Limb (tissue), 2 donors: Measurements from ENCODE around the gene COL6A1.

Experiments used
- DNase-seq, 2 donors: peaks; one replicate each; pipeline ENCODE4 v3.0.0-alpha.2; 2016; ENCODE audit errors: extremely low spot score in 2 of 2

Gene COL6A1, protein sequence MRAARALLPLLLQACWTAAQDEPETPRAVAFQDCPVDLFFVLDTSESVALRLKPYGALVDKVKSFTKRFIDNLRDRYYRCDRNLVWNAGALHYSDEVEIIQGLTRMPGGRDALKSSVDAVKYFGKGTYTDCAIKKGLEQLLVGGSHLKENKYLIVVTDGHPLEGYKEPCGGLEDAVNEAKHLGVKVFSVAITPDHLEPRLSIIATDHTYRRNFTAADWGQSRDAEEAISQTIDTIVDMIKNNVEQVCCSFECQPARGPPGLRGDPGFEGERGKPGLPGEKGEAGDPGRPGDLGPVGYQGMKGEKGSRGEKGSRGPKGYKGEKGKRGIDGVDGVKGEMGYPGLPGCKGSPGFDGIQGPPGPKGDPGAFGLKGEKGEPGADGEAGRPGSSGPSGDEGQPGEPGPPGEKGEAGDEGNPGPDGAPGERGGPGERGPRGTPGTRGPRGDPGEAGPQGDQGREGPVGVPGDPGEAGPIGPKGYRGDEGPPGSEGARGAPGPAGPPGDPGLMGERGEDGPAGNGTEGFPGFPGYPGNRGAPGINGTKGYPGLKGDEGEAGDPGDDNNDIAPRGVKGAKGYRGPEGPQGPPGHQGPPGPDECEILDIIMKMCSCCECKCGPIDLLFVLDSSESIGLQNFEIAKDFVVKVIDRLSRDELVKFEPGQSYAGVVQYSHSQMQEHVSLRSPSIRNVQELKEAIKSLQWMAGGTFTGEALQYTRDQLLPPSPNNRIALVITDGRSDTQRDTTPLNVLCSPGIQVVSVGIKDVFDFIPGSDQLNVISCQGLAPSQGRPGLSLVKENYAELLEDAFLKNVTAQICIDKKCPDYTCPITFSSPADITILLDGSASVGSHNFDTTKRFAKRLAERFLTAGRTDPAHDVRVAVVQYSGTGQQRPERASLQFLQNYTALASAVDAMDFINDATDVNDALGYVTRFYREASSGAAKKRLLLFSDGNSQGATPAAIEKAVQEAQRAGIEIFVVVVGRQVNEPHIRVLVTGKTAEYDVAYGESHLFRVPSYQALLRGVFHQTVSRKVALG

DNA sequence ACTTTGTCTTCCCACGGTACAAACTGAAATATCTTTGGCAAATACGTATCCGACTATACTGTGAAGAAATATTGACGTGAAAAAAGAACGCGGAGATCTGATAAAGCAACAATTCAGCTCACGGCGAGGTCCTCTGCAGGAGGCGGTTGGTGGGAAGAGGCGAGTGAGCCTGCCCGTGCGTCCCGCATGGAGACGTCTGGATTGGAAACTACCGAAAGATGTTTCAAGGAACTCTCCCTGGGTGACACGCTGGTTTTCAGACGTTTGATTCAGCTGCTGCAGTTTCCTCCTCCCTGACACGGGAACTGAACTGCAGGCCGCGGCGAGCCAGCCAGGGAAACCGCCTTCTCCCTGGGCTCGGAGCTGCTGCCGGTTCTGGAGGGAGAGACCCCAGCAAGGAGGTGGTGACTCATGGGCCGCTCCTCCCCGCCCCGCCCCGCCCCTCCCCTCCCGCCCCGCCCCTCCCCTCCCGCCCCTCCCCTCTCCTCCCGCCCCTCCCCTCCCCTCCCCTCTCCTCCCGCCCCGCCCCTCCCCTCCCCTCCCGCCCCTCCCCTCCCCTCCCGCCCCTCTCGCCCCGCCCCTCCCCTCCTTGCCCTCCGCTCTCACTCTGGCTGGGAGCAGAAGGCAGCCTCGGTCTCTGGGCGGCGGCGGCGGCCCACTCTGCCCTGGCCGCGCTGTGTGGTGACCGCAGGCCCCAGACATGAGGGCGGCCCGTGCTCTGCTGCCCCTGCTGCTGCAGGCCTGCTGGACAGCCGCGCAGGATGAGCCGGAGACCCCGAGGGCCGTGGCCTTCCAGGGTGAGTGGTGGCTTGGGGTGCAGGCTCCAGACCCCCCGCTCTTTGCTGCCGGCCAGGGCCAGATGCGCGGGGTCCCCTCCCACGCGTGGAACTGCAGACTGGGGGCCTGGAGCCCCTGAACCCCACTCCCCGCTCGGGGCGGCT lies at the start of gene COL6A1:
COL6A1 (plus strand) TSS at position 620 of the 941 bp plus-strand sequence; CDS start at position 701, 81 bp downstream.
- peak; percentile 92 for DNase-seq

DNA sequence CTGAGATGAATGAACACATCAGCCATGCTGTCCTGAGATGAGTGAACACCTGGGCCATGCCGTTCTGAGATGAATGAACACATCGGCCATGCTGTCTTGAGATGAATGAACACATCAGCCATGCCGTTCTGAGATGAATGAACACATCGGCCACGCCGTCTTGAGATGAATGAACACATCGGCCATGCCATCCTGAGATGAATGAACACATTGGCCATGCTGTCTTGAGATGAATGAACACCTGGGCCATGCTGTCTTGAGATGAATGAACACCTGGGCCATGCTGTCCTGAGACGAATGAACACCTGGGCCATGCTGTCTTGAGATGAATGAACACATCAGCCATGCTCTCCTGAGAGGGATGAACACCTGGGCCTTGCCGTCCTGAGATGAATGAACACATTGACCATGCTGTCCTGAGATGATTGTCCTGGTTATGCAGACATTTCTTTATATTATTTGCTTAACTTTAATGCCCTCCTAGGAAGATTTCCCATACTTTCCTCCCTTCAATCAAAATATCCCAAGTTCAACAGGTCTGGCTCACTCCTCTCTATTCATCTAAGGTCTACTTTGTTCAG lies 48.6 kb upstream of the COL6A1 start:
- DNase-seq, result no peak

DNA sequence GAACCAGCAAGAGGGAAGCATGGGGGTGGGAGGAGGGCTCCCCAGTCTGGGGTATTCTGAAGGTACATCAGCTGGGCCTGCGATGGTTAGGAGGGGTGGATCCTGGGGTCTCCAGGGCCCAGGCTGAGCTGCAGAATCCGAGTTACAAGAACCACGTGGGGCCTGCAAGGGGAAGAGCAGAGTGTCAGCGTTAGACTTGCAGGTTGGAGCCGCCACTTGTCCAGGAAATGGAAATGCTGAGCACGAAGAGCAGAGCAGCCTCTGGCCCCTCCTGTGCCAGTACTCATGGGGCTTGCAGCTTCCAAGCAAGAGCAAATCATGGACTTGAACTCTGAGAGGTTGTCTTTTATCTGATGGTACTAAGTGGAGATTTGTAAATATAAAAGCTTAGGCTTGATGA lies 47.5 kb upstream of the COL6A1 start:
- no peak for DNase-seq

DNA sequence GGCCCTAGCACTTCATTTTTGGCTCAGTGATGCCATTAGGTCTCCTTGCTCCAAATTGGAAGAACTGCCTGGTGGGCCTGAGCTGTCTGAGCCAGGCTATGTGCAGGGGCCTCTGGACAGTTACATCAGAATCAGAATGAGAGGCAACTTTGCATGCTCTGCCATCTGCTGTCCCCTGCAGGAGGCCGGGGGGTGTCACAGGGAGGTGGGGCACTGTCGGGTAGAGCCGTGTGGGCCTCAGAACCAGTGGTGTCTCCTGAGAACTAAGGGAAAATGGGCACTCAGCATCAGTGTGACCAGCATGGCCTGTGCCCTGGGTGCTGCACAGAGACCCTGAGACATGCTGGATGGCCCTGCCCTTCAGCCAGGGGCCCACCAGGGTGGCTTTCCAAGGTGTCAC lies 47.0 kb upstream of the COL6A1 start:
- no peak for DNase-seq

DNA sequence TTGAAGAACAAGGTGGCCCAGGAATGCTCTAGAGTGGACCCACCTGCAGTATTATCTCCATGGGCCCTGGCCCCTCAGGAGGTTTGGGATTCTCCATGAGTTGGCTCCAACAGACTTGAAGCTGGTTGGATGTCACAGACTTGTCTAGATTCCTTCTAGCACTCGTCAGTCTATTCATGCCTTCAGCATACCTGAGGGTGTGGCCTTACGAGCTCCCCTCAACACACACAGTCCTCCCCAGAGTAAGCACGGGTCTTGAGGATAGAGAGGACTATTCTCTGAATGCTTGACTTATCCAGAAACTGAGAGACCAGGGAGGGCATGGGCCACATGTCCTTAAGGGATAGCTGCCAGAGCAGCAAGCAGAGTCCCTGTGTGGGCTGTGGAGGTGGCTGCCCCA lies 45.9 kb upstream of the COL6A1 start:
- no peak for DNase-seq

DNA sequence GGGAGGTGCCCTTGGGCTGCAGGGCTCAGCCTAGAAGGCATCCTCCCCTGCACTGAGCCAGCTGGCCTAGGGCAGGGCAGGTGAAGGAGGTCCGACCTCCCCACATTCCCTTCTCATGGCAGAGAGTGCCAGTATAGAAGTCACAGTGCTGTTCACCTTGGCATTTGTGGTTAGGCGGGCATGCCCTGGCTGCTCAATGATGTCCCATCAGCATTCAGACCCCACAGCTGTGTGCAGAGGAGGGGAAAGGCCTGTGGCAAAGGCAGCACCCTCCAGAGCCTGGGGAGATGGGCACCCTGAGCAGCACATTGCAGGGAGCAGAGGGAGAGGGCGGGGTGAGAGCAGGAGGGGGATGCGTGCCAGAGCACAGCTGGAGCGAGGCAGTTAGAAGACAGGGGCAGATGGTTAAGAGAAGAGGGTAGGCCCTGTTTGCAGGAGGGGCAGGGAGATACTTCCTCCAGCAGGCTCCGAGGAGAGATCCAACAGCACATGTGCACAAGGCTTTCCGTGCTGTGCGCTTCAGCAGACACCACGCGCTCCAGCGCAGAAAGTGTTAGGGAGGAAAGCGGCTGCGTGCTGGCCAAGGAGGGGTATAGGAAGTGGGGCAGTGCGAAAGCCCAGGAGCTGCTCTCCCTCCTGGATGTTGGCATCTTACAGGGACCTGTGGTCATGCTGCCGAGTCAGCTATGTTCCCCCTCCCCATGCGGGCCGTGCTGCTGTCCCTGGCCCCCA lies 43.7 kb upstream of the COL6A1 start:
- DNase-seq, result no peak

DNA sequence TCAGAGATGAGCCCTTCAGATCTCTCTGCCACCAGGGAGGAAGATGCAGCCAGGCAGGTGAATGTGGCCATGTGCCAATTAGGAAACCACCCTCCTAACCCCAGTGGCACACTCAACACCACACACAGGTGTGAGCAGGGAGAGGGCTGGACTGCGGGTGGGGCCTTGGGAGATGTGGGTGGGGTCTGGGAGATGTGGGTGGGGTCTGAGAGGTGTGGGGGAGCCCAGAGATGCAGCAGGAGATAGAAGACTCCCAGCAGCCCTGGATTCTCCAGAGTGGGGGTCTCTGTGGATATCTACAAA lies 43.2 kb upstream of the COL6A1 start:
- DNase-seq, result no peak

DNA sequence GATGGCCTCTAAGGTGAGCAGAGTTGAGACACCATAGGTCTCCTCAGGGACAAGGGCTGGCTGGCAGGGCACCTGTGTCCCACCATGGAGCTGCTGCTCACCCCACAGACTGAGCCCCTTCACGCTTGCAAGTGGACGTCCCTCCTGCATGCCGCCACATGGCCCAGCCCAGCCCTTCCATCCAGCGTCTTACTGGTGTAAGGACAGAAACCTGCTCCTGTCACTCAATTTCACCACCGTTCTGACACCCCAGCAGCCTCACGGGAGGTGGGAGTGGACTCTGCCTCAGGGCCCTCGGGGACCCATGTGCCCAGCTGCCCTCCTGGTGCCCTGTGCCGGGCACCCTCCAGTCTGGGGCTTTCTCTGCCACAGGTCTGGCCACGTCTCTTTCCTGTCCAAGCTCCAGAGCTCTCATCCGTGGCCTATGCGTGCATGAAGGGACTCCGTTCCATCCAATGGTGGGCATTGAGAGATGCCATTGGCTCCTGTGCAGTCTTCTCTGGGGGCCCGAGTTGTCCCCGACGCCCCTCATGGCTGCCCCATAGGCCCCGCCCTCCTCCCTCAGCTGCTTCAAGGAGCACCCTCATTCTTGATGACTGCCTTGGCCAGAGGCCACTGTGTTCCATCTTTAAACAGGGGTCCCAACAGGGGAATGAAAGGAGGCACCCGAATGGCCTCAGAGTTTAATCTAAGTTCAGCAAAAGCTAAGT lies 42.6 kb upstream of the COL6A1 start:
- DNase-seq, result no peak

DNA sequence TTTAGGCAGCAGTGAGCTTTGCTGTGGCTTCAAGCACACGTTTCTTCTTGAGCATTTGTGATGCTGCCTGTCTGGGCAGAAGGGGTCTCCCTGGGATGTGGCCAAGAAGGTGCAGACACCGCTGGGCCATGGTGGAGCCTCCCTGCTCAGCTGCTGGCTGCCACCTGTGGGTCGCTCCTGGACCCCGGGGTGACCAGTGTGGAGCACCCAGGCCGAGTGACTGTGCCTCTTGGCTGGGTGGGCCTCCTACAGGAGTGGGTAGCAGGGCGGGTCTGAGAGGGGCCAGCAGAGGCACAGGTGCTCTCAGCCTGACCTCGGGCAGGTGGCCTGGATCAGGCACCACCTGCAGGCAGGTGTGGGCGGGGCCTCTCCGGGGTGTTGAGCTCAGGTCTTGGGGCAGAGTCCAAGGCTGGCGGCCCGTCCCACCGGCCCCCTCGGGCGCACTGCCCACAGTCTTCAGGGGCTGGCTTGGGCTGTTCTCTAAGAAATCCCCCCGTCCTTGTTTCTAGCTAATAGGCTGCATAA lies 42.0 kb upstream of the COL6A1 start:
- no peak for DNase-seq

DNA sequence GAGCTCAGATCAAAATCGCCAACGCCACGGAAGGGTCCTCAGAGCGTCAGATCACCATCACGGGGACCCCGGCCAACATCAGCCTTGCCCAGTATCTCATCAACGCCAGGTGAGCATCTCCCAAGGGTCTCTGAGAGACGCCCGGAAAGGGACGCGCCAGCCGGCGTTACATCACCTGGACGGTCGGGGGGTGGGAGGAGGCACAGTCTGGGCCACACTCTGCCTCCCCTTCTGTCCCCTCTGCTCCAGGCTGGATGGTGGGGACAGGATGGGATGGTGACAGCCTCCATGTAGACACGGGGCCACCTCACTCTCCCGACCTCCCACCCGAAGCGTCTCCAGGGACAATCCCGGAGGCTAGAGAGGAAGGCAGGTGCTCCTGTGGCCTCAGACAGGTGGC lies 41.5 kb upstream of the COL6A1 start:
- no peak for DNase-seq

DNA sequence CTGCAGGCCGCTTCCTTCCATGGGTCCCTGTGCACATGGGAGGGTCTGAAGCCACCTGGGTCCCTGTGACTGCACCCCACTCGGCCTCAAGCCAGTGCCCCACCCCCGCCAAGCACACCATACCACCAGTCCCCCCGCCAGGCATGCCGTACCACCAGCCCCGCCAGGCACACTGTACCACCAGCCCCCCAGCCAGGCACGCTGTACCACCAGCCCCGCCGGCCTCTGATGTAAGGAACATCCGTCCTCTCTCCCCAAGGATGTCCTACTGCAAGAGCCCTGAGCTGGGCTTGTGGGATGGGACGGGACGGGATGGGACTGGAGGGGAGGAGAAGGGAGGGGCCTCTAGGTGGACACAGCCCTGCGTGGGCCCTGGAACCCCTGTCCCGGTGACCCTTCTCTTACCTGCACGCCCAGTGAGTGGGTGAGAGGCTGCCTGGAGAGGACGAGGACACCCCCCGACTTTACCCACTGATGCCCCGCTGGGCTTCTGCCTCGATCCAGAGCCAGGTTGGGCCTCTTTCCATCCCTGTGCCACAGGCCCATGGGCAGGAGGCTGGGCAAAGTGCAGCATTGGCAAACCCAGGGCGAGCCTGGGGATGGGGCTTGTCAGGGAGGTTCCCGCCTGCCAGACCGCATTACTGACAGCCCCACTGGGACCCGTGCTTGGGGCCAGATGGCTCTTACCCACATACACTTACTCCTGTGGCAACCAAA lies 40.8 kb upstream of the COL6A1 start:
- no peak for DNase-seq

DNA sequence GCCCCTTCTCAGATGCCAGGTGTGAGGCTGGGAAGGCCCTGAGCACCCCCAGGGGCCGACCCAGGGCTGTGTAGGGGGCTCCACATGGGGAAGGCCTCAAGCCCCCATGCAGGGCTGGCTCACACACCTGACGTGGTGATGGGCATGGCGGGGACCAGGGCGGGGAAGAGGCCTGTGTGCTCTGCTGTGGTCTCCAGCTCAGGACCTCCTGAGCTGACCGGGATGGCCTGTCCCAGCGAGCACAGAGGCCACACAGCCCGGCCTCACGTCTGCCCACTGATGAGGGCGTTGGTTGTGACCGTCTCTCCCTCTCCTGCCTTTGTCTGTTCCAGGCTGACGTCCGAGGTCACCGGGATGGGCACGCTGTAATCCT lies 40.2 kb upstream of the COL6A1 start:
- DNase-seq, result no peak

DNA sequence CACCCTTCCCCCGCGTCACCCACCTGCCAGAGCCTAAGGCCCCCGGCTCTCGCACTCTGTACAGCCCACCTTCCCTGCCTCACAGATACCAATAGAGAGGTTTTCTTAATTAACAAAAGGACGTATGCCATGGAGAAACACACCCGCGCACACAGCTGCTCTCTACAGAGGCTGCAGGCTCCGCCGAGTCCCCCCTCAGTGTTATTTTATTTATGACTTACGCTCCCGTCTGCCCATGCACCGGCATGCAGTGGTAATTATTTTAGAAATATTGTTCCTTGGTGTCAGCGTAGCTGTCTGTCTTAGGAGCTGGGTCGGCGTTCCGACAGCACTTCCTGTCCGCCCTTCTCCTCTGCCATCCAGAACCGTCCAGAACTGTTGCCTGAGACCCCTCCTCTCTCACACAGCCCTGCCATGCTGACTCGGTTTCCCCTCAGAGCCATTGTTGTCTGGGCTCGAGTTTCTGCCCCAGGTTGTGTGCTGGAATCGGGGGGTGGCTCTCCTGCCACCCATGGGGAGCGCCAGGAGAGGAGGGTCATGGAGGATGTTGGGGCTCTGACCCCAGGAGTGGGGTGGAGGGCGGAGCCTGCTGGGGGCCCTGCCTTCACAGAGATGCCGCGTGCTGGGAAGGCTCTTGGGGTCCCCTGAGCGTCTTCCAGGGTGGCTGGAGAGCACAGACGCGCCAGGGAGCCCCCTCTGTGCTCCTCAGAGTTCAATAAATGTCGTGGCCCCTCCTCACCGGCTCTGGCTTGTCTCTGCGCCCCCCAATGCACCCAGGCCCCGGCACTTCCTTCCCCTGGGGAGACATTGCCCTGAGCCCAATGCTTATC lies 39.6 kb upstream of the COL6A1 start:
- DNase-seq, result no peak

DNA sequence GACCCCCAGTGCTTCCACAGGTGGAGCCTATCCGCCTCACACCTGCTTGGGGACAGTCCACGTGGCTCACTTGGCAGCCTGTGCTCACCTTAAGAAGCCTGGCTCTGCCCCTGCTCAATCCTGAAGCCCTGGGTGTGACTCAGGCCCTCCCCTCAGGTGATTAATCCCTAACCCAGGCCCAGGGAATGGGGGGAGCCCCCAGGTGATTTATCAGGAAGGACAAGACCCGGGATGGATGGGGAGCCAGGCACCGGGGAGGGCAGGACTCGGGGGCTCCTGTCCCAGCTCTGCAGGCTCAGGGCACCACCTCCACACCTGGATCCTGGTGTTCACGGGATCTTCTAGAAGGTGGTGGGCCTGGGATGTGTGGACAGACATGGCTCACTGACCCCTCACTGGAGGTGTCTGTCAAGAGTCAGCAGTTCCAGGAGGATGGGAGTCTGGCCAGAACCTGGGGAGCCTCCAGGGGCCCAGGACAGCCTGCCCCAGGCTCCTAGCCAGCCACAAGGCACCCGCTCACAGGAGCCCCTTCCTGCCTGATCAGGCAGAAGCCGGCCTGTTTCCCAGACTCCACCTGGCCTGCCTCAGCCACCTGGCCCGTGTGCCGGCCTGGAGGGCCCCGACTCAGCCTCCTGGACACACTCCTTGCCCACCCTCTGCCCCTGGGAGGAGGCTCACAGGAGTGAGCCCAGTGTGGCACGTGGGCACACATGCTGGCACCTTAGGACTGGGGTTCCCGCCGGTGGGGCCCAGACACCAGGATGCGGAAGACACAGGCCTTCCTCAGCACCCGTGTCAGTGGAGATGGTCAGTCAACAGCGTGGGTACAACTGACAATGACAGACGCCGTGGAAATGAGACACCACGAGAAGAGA lies 38.6 kb upstream of the COL6A1 start:
- DNase-seq, result peak in 1 of 2 donors; percentile 21

DNA sequence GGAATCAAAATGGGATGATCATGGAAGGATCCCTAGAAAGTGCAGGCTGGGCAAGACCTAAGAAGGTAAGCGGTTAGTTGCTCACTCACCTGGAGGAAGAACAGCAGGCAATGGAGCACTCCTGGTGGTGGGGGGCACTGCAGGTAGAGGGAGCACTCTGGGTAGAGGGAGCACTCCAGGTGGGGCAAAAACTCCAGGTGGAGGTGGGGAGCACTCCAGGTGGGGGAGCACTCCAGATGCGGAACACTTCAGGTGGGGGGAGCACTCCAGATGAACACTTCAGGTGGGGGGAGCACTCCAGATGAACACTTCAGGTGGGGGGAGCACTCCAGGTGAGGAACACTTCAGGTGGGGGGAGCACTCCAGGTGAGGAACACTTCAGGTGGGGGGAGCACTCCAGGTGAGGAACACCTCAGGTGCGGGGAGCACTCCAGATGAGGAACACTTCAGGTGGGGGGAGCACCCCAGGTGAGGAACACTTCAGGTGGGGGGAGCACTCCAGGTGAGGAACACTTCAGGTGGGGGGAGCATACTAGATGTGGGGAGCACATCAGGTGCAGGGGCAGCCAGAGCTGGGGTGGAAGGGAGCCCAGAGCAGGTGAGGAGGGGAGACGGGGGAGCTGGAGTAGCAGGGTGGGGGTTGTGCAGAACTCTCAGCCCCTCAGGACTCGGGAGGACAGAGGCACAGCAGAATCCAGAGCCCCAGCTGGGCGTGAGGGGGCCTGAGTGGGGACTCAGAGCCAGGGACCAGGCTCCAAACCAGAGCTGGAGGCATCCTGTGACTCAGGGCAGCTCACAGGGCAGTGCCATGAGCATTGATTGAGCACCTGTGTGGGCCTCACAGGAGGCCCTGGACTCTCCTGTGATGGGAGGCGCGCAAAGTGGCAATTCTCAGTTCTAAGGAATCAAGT lies 37.7 kb upstream of the COL6A1 start:
- no peak for DNase-seq

DNA sequence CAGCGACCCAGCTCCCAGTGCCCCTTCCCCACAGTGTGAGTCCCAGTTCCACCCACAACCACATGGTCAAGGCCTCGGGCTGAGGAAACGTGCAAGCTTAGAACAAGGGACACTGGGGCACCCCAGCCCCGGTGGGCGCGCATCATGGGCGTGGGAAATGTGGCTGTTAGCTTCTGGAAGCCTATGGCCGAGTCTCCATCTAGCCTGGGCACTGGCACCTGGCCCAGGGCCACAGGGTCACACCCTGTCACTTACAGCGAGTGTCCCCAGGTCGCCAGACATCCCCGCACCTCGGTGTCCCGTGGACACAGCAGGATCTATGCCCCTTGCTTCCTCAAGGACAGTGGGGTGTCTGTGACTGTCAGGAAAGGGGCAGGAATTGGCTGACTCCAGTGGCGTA lies 37.0 kb upstream of the COL6A1 start:
- no peak for DNase-seq
